ENCODE results near the gene ZNF460. TPM values are rescaled to one million over a fixed set of nuclear protein-coding genes. Genes with fewer than 3 reads are reported as not detected.

ZNF460 gene
- total RNA-seq, 1 experiment from 2014 or later, result 43.1 TPM

DNA sequence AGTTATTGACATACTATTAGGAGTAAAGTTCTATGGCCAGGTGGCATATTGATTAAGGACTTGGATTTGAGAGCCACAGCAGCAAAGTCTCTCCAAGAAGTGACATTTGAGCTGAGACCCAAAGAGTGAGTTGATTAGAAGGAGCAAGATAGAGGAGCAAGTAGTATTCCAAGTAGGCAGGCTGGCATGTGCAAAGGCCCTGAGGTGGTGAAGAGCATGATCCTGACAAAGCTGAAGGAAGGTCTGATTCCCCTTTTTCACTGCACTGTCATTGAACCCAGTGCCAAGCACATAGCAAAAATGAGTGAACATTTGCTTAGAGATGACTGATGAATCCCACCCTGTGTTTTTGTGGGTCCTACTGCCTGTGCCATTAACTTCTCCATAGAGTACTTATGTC lies 44.7 kb downstream of the ZNF460 start:
- CTCF ChIA-PET, result no interaction called here
- Histone ChIP-seq H3K4me1 (ENCODE audit: control insufficient read depth in 1 of 2, insufficient read depth in 2 of 2, low read length in 2 of 2) (peaks cover 9 to 13% of the 10 kb centered on the region in 2 experiments), H3K4me3 (replicated peaks in 1 of 2; ENCODE audit: low read depth in 1 of 2, low read length in 2 of 2) (no peak overlapping the region), H3K9me3 (ENCODE audit: control insufficient read depth in 1 of 2, insufficient read depth in 1 of 2, low read depth in 1 of 2, low read length in 2 of 2) (no peaks in the 10 kb centered on the region), H3K79me2 (ENCODE audit: insufficient read depth, low read length) (peaks cover 25% of the 10 kb centered on the region), H3K27me3 (ENCODE audit: insufficient read depth, low read length) (no peaks in the 10 kb centered on the region), H4K20me1 (ENCODE audit: insufficient read depth) (no peaks in the 10 kb centered on the region), H3K9ac (ENCODE audit: low read length) (no peak overlapping the region), H2AFZ (ENCODE audit: low read depth, low read length, poor library complexity, severe bottlenecking) (no peak overlapping the region), H3K4me2 (ENCODE audit: low read length) (no peak overlapping the region), H3K9me2 (ENCODE audit: insufficient read depth) (no peaks in the 10 kb centered on the region), H3K27ac (ENCODE audit: low read depth, low read length) (no peak overlapping the region), H3K36me3 (ENCODE audit: control insufficient read depth in 1 of 2, insufficient read depth in 2 of 2, low read length in 2 of 2) (peaks cover 34 to 36% of the 10 kb centered on the region in 2 experiments)
- POLR2A ChIA-PET, result no interaction called here
- intact Hi-C loops (cut with micrococcal nuclease), result no loop called here
- no TSS peak for BruUV-seq (replicated peaks)
- TF ChIP-seq, protein P1, sequence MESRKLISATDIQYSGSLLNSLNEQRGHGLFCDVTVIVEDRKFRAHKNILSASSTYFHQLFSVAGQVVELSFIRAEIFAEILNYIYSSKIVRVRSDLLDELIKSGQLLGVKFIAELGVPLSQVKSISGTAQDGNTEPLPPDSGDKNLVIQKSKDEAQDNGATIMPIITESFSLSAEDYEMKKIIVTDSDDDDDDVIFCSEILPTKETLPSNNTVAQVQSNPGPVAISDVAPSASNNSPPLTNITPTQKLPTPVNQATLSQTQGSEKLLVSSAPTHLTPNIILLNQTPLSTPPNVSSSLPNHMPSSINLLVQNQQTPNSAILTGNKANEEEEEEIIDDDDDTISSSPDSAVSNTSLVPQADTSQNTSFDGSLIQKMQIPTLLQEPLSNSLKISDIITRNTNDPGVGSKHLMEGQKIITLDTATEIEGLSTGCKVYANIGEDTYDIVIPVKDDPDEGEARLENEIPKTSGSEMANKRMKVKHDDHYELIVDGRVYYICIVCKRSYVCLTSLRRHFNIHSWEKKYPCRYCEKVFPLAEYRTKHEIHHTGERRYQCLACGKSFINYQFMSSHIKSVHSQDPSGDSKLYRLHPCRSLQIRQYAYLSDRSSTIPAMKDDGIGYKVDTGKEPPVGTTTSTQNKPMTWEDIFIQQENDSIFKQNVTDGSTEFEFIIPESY (IDR thresholded peaks at IDR 0.05; ENCODE audit: extremely low read depth, insufficient replicate concordance, low read length), result no peak
- TF ChIP-seq EZH2 (IDR thresholded peaks at IDR 0.05) (no peak), RAD21 (IDR thresholded peaks at IDR 0.05; ENCODE audit: low read depth) (no peak)
- TF ChIP-seq, protein P2, sequence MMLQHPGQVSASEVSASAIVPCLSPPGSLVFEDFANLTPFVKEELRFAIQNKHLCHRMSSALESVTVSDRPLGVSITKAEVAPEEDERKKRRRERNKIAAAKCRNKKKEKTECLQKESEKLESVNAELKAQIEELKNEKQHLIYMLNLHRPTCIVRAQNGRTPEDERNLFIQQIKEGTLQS (IDR thresholded peaks at IDR 0.05), result no peak
- DNase-seq (ENCODE audit: low read depth, low spot score) (no peak), ATAC-seq (no peak)
- RAD21 ChIA-PET (ENCODE audit: low non-redundant PET in 1 of 2, low total read pairs in 2 of 2, uncharacterized antibody in 2 of 2, unreplicated experiment in 2 of 2), result no interaction called here

DNA sequence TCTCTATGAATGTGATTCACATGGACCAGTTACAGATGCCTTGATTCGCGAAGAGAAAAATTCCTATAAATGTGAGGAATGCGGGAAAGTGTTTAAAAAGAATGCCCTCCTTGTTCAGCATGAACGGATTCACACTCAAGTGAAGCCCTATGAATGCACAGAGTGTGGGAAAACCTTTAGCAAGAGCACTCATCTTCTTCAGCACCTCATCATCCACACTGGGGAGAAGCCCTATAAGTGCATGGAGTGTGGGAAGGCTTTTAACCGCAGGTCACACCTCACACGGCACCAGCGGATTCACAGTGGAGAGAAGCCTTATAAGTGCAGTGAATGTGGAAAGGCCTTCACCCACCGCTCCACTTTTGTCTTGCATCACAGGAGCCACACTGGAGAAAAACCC lies 47.7 kb downstream of the ZNF460 start:
- Histone ChIP-seq H3K36me3 (ENCODE audit: control insufficient read depth in 1 of 2, insufficient read depth in 2 of 2, low read length in 2 of 2) (peaks cover 36 to 37% of the 10 kb centered on the region in 2 experiments), H3K79me2 (ENCODE audit: insufficient read depth, low read length) (0 out of 2 replicates have a peak, but pooled peaks cover under 1% of the 10 kb centered on the region), H2AFZ (ENCODE audit: low read depth, low read length, poor library complexity, severe bottlenecking) (no peak overlapping the region), H3K9me3 (ENCODE audit: control insufficient read depth in 1 of 2, insufficient read depth in 1 of 2, low read depth in 1 of 2, low read length in 2 of 2) (no peaks in the 10 kb centered on the region), H3K4me1 (ENCODE audit: control insufficient read depth in 1 of 2, insufficient read depth in 2 of 2, low read length in 2 of 2) (no peaks in the 10 kb centered on the region), H3K27me3 (ENCODE audit: insufficient read depth, low read length) (no peaks in the 10 kb centered on the region), H3K4me3 (replicated peaks in 1 of 2; ENCODE audit: low read depth in 1 of 2, low read length in 2 of 2) (no peak overlapping the region), H4K20me1 (ENCODE audit: insufficient read depth) (no peaks in the 10 kb centered on the region), H3K9ac (ENCODE audit: low read length) (no peak overlapping the region), H3K4me2 (ENCODE audit: low read length) (no peak overlapping the region), H3K27ac (ENCODE audit: low read depth, low read length) (no peak overlapping the region), H3K9me2 (ENCODE audit: insufficient read depth) (no peaks in the 10 kb centered on the region)
- DNase-seq (ENCODE audit: low read depth, low spot score) (no peak), ATAC-seq (no peak)
- POLR2A ChIA-PET, result no interaction called here
- intact Hi-C loops (cut with micrococcal nuclease), result no loop called here
- RAD21 ChIA-PET (ENCODE audit: low non-redundant PET in 1 of 2, low total read pairs in 2 of 2, uncharacterized antibody in 2 of 2, unreplicated experiment in 2 of 2), result no interaction called here
- no TSS peak for BruUV-seq (replicated peaks)
- CTCF ChIA-PET, result no interaction called here
- no peak for TF ChIP-seq SIN3A (IDR thresholded peaks at IDR 0.05; ENCODE audit: low read depth)
- no peak for TF ChIP-seq POLR2AphosphoS5 (IDR thresholded peaks at IDR 0.05; ENCODE audit: low read depth, low read length)
- TF ChIP-seq, protein P2 (IDR thresholded peaks at IDR 0.05), result no peak
- no peak for TF ChIP-seq POLR2A (IDR thresholded peaks at IDR 0.05; ENCODE audit: borderline replicate concordance, extremely low read depth, insufficient read depth, insufficient read length)
- TF ChIP-seq SRF (IDR thresholded peaks at IDR 0.05; ENCODE audit: low read depth), result no peak
- no peak for TF ChIP-seq ELF1 (IDR thresholded peaks at IDR 0.05; ENCODE audit: borderline replicate concordance, low read depth)
- TF ChIP-seq, protein P3, sequence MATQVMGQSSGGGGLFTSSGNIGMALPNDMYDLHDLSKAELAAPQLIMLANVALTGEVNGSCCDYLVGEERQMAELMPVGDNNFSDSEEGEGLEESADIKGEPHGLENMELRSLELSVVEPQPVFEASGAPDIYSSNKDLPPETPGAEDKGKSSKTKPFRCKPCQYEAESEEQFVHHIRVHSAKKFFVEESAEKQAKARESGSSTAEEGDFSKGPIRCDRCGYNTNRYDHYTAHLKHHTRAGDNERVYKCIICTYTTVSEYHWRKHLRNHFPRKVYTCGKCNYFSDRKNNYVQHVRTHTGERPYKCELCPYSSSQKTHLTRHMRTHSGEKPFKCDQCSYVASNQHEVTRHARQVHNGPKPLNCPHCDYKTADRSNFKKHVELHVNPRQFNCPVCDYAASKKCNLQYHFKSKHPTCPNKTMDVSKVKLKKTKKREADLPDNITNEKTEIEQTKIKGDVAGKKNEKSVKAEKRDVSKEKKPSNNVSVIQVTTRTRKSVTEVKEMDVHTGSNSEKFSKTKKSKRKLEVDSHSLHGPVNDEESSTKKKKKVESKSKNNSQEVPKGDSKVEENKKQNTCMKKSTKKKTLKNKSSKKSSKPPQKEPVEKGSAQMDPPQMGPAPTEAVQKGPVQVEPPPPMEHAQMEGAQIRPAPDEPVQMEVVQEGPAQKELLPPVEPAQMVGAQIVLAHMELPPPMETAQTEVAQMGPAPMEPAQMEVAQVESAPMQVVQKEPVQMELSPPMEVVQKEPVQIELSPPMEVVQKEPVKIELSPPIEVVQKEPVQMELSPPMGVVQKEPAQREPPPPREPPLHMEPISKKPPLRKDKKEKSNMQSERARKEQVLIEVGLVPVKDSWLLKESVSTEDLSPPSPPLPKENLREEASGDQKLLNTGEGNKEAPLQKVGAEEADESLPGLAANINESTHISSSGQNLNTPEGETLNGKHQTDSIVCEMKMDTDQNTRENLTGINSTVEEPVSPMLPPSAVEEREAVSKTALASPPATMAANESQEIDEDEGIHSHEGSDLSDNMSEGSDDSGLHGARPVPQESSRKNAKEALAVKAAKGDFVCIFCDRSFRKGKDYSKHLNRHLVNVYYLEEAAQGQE (IDR thresholded peaks at IDR 0.05; ENCODE audit: low read depth), result no peak

Data from HCT116 (cell line).